HG03442 (cell line): ENCODE data around the gene DENND1A.

Experiments
- ATAC-seq: cut with Tn5 transposase; IDR thresholded peaks from one replicate; pipeline ENCODE4 v1.9.1; 2021; ENCODE audit warnings: mild to moderate bottlenecking, moderate library complexity; ENCODE audit not compliant: unreplicated experiment

Gene DENND1A

GRCh38 chr9:123660691-123661466, 269.0 kb downstream of the DENND1A start:
- no peak for ATAC-seq

GRCh38 chr9:123659358-123659757, 270.6 kb downstream of the DENND1A start:
- no peak for ATAC-seq

- no peak for ATAC-seq
These were observed 271.1 kb downstream of the DENND1A start for GRCh38 chr9:123658792-123659191.

- no peak for ATAC-seq
These were observed 272.0 kb downstream of the DENND1A start for GRCh38 chr9:123657941-123658340.

GRCh38 chr9:123657099-123657498, 272.8 kb downstream of the DENND1A start:
- no peak for ATAC-seq

GRCh38 chr9:123656565-123656964, 273.4 kb downstream of the DENND1A start:
- no peak for ATAC-seq

- no peak for ATAC-seq
These were observed 274.1 kb downstream of the DENND1A start for GRCh38 chr9:123655681-123656423.

- no peak for ATAC-seq
These were observed 274.8 kb downstream of the DENND1A start for GRCh38 chr9:123654994-123655637.

- no peak for ATAC-seq
These were observed 275.5 kb downstream of the DENND1A start for GRCh38 chr9:123654218-123654993.

- no peak for ATAC-seq
These were observed 277.5 kb downstream of the DENND1A start for GRCh38 chr9:123652416-123652815.

GRCh38 chr9:123651871-123652270, 278.1 kb downstream of the DENND1A start:
- no peak for ATAC-seq

- no peak for ATAC-seq
These were observed 278.7 kb downstream of the DENND1A start for GRCh38 chr9:123651273-123651672.

- no peak for ATAC-seq
These were observed 280.0 kb downstream of the DENND1A start for GRCh38 chr9:123649909-123650308.

GRCh38 chr9:123647145-123647544, 282.8 kb downstream of the DENND1A start:
- no peak for ATAC-seq

GRCh38 chr9:123645762-123646161, 284.2 kb downstream of the DENND1A start:
- no peak for ATAC-seq

GRCh38 chr9:123645126-123645525, 284.8 kb downstream of the DENND1A start:
- no peak for ATAC-seq

GRCh38 chr9:123643518-123643917, 286.4 kb downstream of the DENND1A start:
- ATAC-seq: no peak

GRCh38 chr9:123642291-123643278, 287.3 kb downstream of the DENND1A start:
- no peak for ATAC-seq

GRCh38 chr9:123640792-123641222, 289.1 kb downstream of the DENND1A start:
- no peak for ATAC-seq

GRCh38 chr9:123639743-123640142, 290.2 kb downstream of the DENND1A start:
- ATAC-seq: no peak
